HG03025 (cell line): ENCODE measurements around the gene CLEC16A.

ENCODE experiments used
- ATAC-seq: cut with Tn5 transposase; IDR thresholded peaks from one replicate; pipeline ENCODE4 v1.9.1; 2021; ENCODE audit warnings: mild to moderate bottlenecking, moderate library complexity; ENCODE audit not compliant: unreplicated experiment, low FRiP score

Gene CLEC16A

DNA sequence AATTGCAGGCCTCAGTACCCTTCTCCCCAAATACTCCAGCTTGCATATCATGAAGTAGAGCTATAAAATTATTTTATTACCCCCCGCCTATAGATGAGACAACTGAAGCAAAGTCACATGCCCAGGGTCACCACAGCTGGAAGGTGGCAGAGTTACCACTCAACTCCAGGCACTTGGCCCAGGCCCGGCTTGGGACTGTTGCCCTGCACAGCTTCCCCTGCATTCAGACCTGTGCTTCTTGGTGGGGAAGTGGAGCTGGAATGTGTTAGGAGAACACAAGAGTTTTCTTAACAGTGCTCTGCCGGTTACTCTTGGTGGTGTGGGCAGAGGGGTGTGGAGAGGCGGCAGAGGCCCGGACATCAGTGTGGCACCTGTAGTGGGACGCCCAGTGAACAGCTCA lies 162.4 kb downstream of the CLEC16A start:
- no peak for ATAC-seq

DNA sequence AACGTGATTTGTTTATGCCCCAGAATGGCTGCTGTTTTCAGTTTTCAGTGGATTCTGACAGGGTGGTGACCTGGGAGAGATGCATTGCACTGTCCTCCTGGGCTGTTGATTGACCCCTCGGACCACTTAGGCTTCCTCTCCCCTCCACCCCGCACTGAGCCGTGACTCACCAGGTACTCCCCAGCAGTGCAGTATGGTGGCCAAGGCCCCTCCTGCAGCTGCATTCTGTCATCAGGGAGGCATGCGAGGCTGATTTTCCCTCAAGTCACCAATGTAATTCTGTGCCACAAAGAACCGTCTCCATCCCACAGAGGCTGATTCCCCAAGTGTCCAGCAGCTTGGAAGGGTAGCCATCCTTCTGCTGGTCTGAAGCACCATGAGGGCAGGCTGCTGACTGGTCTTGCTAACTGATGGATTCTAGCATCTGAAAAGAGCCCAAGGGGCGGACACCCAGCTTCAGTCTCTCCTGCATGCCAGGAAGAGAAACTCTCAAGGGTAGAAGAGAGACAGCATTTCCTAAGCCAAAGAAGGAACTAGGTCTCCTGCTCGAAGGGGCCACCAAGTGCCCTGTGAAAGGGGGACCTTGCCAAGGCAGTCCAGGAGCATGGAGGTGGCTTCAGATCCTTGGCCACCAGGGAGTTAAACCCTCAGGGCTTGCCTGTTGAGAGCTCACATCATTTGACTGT lies 163.6 kb downstream of the CLEC16A start:
- no peak for ATAC-seq

DNA sequence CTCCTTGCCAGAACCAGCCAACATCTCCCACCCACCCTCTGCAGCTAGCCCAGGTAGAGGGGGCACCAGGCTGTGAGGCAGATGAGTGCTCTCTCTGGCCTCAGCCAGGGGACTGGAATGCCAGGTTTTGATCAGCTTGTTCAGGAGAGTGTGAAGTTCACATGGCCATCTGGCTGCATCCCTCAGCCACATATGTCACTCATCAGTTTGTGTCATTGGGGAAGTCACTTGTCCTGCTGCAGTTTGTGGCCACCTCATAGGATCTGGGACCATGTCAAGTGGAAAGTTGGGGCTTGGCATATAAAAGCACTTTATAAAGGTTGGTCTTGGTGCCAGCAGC lies 164.1 kb downstream of the CLEC16A start:
- no peak for ATAC-seq

DNA sequence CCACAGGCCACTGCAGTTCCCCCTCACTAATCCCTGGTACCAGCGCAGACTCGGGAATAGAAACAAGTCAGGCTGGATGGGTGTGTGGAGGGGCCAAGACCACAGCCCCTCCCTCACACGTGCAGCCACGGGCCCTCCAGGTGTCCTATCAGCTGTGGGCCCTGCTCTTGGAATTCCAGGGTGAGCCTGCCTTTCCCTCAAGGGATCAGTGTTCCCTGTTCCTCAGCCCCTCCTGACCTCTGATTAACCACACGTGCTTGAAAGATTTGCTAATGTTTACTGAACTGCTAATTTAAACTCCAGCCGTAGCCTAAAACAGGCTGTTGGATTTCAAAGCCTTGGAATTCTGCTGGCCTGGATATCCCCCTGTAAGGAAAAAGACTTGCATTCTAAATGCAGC lies 165.2 kb downstream of the CLEC16A start:
- no peak for ATAC-seq

DNA sequence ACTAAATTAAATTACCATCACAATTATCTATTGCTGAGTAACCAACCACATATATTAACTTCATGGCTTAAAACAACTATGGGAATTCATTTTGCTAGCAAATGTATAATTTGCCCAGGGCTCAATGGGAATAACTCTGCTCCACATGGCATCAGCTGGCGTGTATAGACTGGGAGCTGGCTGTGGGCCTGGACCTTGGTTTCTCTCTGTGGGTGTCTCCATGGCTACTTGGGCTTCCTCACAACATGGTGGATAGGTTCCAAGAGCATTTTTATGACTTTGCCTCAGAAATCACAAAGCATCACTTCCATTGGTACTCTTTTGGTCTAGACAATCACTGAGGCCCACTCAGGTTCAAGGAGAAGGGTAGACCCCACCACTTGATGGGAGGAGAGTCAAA lies 166.8 kb downstream of the CLEC16A start:
- no peak for ATAC-seq

DNA sequence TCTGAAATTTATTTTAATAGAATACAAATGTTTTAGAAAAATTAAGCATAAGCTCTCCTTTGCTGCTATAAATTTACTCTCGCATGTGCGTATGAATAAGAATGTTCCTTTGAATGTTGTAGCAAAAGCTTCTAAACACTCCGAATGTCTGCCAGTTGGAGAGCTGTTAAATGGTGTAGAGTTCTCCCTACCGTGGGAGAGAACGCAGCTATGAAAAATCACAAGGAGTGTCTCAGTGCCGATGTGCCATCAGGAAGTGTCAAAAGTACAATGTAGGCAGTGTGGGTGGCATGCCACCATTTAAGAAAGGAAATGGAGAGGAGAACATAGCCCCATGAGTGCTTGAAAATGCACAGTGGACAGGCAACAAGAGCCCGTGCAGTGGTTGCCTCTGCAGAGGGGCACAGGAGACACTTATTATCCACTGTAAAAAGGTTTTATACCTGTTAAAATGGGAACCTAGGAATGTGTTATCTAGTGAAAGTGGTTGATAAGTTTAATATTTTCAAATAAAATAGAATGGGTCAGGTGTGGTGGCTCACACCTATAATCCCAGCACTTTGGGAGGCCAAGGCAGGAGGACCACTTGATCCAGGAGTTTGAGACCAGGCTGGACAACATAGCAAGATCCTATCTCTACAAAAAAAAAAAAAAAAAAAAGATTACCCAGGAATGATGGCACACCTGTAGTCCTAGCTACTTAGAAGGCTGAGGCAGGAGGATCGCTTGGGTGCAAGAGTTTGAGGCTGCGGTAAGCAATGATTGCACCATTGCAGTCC lies 167.7 kb downstream of the CLEC16A start:
- ATAC-seq, result no peak

DNA sequence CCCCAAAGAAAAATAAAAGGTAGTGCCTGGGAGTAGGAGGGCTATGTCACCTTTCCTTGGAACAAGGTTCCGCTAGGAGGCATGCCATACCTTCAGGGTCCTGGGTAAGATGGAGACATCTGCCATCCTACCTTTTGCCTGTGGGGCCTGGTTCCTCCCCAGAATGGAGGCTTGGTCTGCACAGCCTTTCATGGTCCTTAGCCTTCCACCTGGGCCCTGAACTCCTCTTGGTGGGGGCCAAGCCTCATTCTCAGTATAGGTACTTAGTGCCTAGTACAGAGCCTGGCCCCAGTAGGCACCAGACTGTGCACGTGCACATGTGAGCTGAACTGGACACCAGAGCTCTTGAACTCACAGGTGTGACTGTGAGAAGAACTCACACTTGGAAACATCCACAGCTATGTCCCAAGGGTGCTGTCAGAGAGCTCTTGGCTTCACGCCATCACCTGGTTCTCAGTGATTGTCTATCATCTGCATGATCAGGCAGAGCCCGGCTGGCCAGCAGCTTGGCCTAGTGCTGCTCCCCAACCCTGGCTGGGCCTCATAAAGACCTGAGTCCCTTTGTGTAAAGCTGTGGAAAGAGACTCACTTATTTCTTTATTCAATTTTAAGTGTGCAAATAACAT lies 168.5 kb downstream of the CLEC16A start:
- no peak for ATAC-seq

DNA sequence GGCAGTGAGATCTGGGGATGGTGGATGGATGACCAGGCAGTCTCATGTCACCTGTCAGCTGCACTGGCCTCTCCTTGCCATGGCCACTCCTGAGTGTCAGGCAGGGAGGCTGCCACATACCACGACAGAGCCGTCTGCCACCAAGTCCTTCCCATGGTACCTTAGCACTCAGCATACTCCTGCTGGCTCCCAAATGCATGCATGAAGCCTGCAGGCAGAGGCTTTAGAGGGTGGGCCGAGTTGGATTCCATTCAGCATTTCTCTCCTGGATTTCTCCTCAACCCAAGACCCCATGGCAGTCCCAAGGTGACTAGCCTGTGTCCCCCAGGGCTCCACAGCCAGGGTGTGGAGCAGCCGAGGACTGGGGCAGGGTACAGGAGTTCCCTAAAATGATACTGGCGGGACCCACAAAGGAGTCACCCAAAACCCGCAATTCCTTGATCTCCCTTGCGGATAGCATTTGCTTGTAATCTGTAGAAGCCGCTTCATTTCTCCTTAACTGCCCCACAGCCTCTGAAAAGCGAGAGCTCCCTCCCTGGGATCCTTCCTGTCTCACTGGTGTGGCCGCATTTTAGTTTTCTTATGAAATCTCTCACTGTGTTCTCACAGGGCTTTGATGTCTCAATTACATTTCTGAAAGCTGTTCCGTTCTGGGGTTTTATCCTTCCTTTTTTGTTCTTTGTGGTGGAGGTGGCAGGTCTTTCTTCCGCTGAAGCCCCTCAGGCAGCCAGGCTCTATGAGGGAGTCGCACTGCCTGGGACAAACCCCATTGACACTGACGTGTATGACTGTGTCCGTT lies 170.2 kb downstream of the CLEC16A start:
- no peak for ATAC-seq

DNA sequence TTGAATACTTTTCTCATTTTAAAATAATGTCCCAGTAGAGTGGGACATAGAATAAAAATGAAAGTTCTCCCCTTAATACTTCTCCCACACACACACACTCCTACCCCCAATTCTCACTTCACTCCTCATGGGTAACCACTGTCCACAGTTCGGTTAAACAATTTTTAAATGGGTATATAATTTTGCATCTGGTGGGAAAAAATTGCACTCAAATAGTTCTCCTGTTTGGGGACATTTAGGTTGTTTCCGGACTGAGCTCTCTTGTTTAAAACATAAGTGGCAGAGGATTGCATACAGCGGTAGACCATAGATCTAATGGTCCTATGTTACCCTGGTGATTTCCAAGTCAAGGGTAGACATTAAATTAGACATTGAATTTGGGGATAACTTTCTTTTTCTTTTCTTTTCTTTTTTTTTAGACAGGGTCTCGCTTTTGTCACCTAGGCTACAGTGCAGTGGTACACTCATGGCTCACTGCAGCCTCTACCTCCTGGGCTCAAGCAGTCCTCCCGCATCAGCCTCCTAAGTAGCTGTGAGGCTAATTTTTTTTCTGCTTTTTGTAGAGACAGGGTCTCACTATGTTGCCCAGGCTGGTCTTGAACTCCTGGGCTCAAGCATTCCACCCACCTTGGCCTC lies 173.3 kb downstream of the CLEC16A start:
- ATAC-seq, result no peak

DNA sequence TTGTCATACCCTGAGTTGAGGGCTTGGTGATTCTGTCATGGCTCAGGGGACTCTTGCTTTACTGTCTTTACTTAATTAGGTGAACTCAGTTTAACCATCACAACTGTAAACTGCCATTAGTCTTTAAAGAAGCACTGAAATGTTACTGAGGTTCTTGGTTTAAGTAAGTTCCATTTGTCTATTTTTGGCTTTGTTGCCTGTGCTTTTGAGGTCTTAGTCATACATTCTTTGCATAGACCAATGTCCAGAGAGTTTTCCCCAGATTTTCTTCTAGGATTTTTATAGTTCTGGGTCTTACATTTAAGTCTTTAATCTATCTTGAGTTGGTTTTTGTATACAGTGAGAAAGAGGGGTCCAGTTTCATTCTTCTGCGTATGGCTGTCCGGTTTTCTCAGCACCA lies 174.1 kb downstream of the CLEC16A start:
- ATAC-seq, result no peak

DNA sequence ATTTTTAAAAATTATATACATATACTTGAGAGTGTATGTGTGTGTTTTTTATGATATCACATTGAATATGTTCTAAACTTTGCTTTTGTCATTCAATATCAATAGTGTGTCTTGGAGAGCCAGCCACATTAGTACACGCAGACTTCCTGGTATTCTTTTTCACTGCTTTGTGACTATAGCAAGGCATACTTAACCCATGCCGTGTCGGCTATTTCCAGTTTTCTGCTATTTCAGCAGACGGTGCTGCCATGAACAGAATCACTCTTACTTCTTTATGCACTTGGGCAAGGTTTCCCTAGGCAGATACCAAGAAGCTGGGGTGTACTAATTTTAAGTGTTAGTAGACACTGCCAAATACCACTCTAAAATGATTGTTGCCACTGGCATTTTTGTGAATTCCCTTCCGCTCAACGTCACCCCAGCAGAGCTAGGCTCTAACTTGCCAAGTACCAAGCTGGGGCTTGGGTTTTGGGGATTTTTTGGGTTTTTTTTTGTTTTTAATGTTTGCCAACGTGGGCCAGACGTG lies 176.8 kb downstream of the CLEC16A start:
- ATAC-seq, result no peak

DNA sequence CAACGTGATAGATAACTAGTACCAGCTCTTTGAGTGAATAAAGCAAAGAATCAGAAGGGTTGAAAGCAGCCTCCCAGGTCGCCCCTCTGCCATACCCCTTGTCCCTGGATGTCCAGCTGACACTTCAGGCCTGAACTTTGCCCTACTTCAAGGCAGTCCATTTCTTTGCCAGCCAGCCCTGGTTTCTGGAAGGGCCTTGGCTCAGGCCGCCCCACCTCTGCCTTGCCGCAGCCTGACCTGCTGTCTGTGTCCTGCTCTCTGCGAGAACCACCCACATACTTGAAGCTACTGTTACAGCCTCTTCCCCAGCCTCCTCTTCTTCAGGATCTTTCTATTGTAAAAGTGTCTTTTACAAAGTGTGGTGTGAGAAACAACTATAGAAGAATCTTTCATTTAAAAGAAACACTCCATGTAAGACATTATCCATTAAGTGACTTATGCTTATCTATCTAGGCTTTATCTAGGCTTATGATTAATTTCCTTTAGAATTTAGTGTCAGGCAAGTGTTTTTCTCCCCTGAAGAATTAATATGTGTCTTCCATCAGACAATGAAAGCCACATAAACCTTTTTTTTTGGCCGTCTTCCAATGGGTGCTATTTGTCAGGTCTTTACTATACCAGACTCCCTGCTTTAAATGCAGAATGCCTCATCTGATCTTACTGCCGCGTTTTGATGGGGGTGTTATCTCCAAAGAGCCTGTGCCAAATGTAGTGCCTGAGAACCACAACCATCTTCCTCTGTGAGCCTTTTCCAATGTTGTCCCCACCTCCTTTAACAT lies 177.7 kb downstream of the CLEC16A start:
- ATAC-seq, result no peak

DNA sequence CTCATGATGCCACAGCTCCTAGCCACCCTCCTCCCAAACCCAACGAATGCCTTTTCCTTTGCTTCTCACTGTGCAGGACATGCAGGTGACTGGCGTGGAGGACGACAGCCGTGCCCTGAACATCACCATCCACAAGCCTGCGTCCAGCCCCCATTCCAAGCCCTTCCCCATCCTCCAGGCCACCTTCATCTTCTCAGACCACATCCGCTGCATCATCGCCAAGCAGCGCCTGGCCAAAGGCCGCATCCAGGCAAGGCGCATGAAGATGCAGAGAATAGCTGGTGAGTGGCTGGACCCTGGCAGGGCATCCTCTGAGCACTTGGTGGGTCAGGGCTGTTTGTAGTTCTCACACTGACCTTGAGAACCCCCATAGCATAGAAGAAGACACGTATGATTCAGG lies 179.3 kb downstream of the CLEC16A start:
- ATAC-seq, result no peak

DNA sequence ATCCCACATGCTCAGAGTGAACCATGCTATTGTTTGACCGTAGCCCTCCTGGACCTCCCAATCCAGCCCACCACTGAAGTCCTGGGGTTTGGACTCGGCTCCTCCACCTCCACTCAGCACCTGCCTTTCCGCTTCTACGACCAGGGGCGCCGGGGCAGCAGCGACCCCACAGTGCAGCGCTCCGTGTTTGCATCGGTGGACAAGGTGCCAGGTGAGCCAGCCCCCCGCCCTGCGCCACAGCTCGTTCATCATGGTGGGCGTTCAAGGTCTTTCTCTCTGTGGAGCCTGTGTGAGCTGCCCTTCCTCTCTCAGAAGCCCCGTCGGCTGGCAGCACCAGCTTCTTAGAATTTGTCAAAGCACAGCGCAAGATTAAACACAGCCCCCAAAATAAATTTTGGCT lies 181.6 kb downstream of the CLEC16A start:
- no peak for ATAC-seq

DNA sequence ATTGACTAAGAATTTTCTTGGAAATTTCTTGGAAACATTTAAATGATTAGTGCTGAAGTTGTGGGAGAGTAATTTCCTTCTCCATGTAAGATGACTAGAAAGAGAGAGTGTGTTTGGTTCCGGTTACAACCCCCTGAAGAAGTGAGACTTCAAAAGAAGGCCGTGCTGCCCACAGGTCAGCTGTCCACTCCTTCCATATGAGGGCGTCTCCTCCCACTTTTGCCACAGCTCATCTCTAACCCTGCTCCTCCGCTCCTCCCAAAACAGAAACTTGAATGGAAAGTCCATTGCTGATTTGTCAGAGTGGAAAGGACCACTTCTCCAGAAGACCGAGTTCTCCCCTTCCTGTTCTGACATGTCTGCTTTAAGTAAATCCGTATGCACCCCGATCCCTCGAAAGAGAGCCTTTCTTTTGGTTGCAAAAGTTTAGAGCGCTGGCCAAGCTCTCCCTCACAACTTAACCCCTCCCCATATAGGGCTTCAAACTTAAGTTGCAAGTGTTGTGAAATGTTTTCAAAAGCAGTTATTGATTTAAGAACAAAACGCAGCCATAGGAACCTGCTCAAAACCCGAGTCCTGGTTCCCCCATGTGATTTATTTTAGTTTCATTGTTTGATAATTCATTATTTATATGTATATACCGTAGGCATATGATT lies 182.2 kb downstream of the CLEC16A start:
- ATAC-seq, result no peak

DNA sequence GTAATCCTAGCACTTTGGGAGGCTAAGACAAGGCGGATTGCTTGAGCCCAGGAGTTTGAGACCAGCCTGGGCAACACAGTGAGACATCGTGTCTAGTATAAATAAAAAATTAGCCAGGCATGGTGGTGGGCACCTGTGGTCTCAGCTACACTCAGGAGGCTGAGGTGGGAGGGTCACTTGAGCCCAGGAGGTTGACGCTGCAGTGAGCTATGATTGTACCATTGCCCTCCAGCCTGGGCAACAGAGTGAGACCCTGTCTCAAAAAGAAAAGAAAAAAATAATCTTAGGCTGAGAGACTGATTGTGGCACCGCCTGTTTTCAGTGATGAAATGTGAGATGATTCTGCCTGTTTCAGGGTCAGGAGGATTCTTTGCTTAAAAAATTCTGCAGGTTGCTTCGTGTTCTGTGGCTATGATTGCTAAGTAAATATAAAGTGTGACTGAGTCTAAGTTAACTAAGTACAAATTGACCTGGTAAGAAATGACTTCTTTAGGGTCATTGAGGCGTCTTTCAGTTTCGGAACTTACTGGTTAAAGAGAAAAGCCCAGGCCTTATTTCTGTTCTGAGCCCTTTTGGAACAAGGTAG lies 183.3 kb downstream of the CLEC16A start:
- ATAC-seq, result no peak

DNA sequence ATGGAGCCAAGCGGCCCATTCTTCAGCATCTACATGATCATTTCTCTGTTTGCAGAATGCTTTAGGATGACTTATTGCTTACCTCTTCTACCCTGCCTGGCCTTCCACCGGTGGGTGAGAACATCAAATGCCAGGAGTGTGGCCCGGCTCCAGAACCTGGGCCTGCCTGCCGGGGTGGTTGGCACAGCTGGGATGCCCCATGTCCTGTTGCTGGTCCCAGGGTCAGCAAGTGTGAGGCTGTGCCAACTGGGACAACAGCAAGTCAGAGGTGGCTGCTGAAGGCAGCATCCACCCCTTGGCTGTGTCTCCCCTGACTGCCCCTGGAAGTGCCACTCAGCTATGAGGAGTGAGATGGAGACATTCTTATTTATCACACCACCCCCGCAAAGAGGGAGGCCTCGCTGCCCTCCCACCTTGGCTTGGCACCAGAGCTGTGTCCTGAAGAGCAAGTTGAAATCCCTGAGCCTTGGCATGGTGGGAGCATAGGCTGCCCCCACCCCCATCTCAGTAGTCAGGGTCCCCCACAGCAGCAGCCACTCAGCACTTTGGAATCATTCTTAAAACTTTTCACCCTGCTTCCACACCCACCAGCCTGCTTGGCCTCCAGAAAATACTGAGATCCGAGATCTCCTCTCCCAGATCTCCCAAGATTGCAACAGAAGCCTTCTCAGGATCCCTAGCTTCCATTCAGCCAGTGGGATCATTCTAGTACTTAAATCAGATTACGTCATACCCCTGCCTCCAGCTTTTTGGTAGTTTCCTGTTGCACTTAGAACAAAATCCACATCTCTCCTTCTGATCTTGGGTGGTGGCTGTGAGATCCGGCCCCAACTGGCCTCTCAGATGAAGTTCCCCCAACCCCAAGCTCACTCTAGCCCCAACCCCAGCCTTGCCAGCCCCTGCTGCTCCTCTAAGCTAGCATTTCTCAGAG lies 184.1 kb downstream of the CLEC16A start:
- ATAC-seq, result no peak

DNA sequence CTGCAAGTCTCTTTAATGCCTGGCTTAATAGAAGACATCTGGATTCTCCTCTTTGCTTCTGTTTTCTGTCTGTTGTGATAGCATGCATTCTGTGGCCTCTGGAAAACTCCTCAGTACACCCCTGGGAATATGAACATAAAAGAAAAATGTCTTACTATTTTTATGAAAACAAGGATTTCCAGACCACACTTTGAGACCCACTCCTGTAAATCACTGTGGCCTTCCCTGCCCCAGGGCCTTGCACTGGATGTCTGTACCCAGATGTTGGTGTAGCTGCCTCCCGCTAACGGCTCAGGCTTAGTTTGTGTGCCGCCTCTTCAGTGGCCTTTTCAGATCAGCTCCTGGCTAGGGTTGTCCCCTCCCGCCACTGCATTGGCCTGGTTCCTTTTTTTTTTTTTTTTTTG lies 185.0 kb downstream of the CLEC16A start:
- no peak for ATAC-seq
